Neural cell (in vitro differentiated cells): ENCODE measurements around the gene PNMA6A. TPM values are rescaled to one million over a fixed set of nuclear protein-coding genes. Genes with fewer than 3 reads are reported as not detected.
"Not testable (repeated sequence)": the region's sequence is repeated elsewhere in the genome, so short reads cannot be mapped to it uniquely, and the experiment has no call there.

Experiments
- H2AFZ ChIP-seq: fragments of 200-600, 300-800 bp; sonication (generic), shearing (Covaris generic); 2 replicates; pipeline ENCODE4 v1.6.0; 2014; ENCODE audit warnings: low read depth, mild to moderate bottlenecking, antibody characterized with exemption, low read length, moderate library complexity
- H3F3A ChIP-seq: fragments of 200-600 bp; shearing (Covaris generic); 2 replicates; pipeline ENCODE4 v1.6.1; 2016; ENCODE audit warnings: mild to moderate bottlenecking, moderate library complexity, mixed read lengths, antibody characterized with exemption, low read length; ENCODE audit not compliant: insufficient read depth, poor library complexity, severe bottlenecking
- H3K27ac ChIP-seq: fragments of 200-600, 300-800 bp; sonication (generic), shearing (Covaris generic); 2 replicates; pipeline ENCODE4 v1.5.1; 2014; ENCODE audit warnings: mild to moderate bottlenecking, low read length, moderate library complexity
- H3K27me3 ChIP-seq: fragments of 300-800, 200-600 bp; sonication (generic), shearing (Covaris generic); 2 replicates; pipeline ENCODE4 v1.6.0; 2014; ENCODE audit warnings: mild to moderate bottlenecking, low read depth, low read length, moderate library complexity; ENCODE audit not compliant: insufficient read depth
- H3K36me3 ChIP-seq: fragments of 300-800, 200-600 bp; sonication (generic), shearing (Covaris generic); 2 replicates; pipeline ENCODE4 v1.5.1; 2014; ENCODE audit warnings: mild to moderate bottlenecking, antibody characterized with exemption, low read length, moderate library complexity; ENCODE audit not compliant: insufficient read depth
- H3K4me2 ChIP-seq: fragments of 300-800, 200-600 bp; sonication (generic), shearing (Covaris generic); 2 replicates; pipeline ENCODE4 v1.6.0; 2014; ENCODE audit warnings: mild to moderate bottlenecking, low read length
- H3K4me3 ChIP-seq: fragments of 300-800, 200-600 bp; sonication (generic), shearing (Covaris generic); 2 replicates; pipeline ENCODE4 v1.5.1; 2014; ENCODE audit warnings: mild to moderate bottlenecking, low read length, moderate library complexity
- H3K79me2 ChIP-seq: fragments of 200-600 bp; shearing (Covaris generic); replicated peaks from 2 replicates; pipeline ENCODE4 v1.6.0; 2014; ENCODE audit warnings: mild to moderate bottlenecking, low read length, moderate library complexity; ENCODE audit not compliant: insufficient read depth
- H3K9ac ChIP-seq: fragments of 300-800, 200-600 bp; sonication (generic), shearing (Covaris generic); 2 replicates; pipeline ENCODE4 v1.6.1; 2016; ENCODE audit warnings: mild to moderate bottlenecking, low read length, mixed read lengths
- H3K9me2 ChIP-seq: fragments of 200-600 bp; shearing (Covaris generic); 2 replicates; pipeline ENCODE4 v1.6.1; 2016; ENCODE audit warnings: mild to moderate bottlenecking, low read length, mixed read lengths; ENCODE audit not compliant: insufficient read depth
- H3K9me3 ChIP-seq: fragments of 200-600, 300-800 bp; sonication (generic), shearing (Covaris generic); 2 replicates; pipeline ENCODE4 v1.6.1; 2016; ENCODE audit warnings: mild to moderate bottlenecking, mixed run types, low read length, moderate library complexity, mixed read lengths
- H4K20me1 ChIP-seq: fragments of 200-600 bp; shearing (Covaris generic); 2 replicates; pipeline ENCODE4 v1.6.1; 2016; ENCODE audit warnings: mild to moderate bottlenecking, mixed run types; ENCODE audit not compliant: insufficient read depth
- polyA plus RNA-seq: library from polyadenylated mRNA; depleted of rRNA; stranded (reverse); fragments of >200 nt; gene quantifications from 2 replicates; pipeline ENCODE4 v1.2.3, GENCODE V29; 2014
- small RNA-seq, 3 experiments: library from RNA; depleted of rRNA; stranded (forward); fragments of <200 nt; gene quantifications; one replicate each; pipeline ENCODE3, GENCODE V24; 2012

PNMA6A gene
- polyA plus RNA-seq, 1 donor from 2014 or later = 11.3 TPM

GRCh38 chrX:153106092-153106801 lies 34.0 kb downstream of the PNMA6A start:
- H3K27ac ChIP-seq, H3K9ac ChIP-seq, H3K79me2 ChIP-seq, H2AFZ ChIP-seq, H3K4me2 ChIP-seq, H3K27me3 ChIP-seq, H3F3A ChIP-seq, H3K9me2 ChIP-seq, H3K9me3 ChIP-seq, H3K4me3 ChIP-seq, H3K36me3 ChIP-seq, H4K20me1 ChIP-seq: not testable (repeated sequence)

DNA sequence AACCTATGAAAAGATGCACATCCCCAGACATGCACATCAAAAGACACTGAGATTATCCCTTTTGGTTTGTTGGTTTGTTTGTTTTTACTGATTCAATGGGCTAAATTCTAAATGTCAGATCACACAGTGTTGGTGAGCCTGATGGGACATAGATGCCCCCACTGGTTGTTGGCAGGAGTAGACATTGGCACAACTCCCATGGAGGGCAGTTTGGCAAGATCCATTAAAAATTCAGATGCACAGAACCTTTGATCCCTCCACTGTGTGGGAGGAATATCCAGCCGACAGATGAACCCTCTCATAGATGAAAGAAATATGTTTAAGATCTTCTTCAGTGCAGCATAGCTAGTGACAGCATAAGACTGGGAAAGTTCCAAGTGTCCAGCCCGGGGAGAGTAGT lies 38.5 kb downstream of the PNMA6A start:
- not testable (repeated sequence) for H3K27me3 ChIP-seq, H3K9me3 ChIP-seq, H3F3A ChIP-seq, H3K4me3 ChIP-seq, H3K27ac ChIP-seq, H3K4me2 ChIP-seq, H4K20me1 ChIP-seq, H3K9me2 ChIP-seq, H3K79me2 ChIP-seq, H2AFZ ChIP-seq, H3K9ac ChIP-seq, H3K36me3 ChIP-seq

GRCh38 chrX:153113851-153114250 lies 41.6 kb downstream of the PNMA6A start:
- H3K9me3 ChIP-seq, H3K27ac ChIP-seq, H3K9me2 ChIP-seq, H3K27me3 ChIP-seq, H3K4me3 ChIP-seq, H3F3A ChIP-seq, H3K36me3 ChIP-seq, H3K79me2 ChIP-seq, H2AFZ ChIP-seq, H4K20me1 ChIP-seq, H3K9ac ChIP-seq, H3K4me2 ChIP-seq: not testable (repeated sequence)

- not testable (repeated sequence) for H3K27ac ChIP-seq, H3K4me2 ChIP-seq, H3F3A ChIP-seq, H3K27me3 ChIP-seq, H3K36me3 ChIP-seq, H2AFZ ChIP-seq, H3K4me3 ChIP-seq, H3K9me3 ChIP-seq, H3K9ac ChIP-seq, H3K79me2 ChIP-seq, H3K9me2 ChIP-seq, H4K20me1 ChIP-seq
Measured at GRCh38 chrX:153117754-153118153, 45.5 kb downstream of the PNMA6A start.

GRCh38 chrX:153120230-153120629 lies 48.0 kb downstream of the PNMA6A start:
- H3F3A ChIP-seq = not testable (repeated sequence)

GRCh38 chrX:153123468-153123867 lies 51.2 kb downstream of the PNMA6A start:
- H4K20me1 ChIP-seq, H3K27me3 ChIP-seq, H3K9ac ChIP-seq, H3K27ac ChIP-seq, H3K9me3 ChIP-seq, H3K36me3 ChIP-seq, H3K4me2 ChIP-seq, H3F3A ChIP-seq, H2AFZ ChIP-seq, H3K79me2 ChIP-seq, H3K9me2 ChIP-seq, H3K4me3 ChIP-seq: not testable (repeated sequence)

More at GRCh38 chrX:153120230-153120629, 48.0 kb downstream of the PNMA6A start:
- not testable (repeated sequence) for H4K20me1 ChIP-seq, H3K27ac ChIP-seq, H3K4me3 ChIP-seq, H3K9me2 ChIP-seq, H3K4me2 ChIP-seq, H3K9me3 ChIP-seq, H3K9ac ChIP-seq, H2AFZ ChIP-seq, H3K79me2 ChIP-seq, H3K36me3 ChIP-seq, H3K27me3 ChIP-seq

Small RNAs within 50 kb of the gene (small RNA-seq; reads per million reads assigned to genes)
- gene AC243428.1 = 0 reads per million in 3 experiments

Other genes with a start within 250 kb of the PNMA6A start
- 138 and 163 TPM in 2 replicates for gene CETN2, start 241.7 kb upstream of the PNMA6A start, polyA plus RNA-seq
- gene NSDHL, start 241.4 kb upstream of the PNMA6A start, polyA plus RNA-seq = 18.4 and 21.7 TPM in 2 replicates
- 2.8 and 3.8 TPM in 2 replicates for gene ZNF185, start 174.4 kb upstream of the PNMA6A start, polyA plus RNA-seq
- 1.0 and 1.4 TPM in 2 replicates for gene PNMA5, start 78.3 kb upstream of the PNMA6A start, polyA plus RNA-seq
- gene PNMA3, start 16.0 kb upstream of the PNMA6A start, polyA plus RNA-seq = 3.2 and 3.7 TPM in 2 replicates
- gene MAGEA1, start 106.8 kb downstream of the PNMA6A start, polyA plus RNA-seq = not detected in 2 replicates
- gene PNMA6F, start 249.3 kb downstream of the PNMA6A start, polyA plus RNA-seq = 0.77 and 1.7 TPM in 2 replicates